ENCODE measurements around the gene MLH3. TPM values are rescaled to one million over a fixed set of nuclear protein-coding genes. Genes with fewer than 3 reads are reported as not detected.

The MLH3 gene
- 10 to 100 TPM; 24.5 to 40.7 (median 32.9) TPM for total RNA-seq

- peak within 1 kb of the TSS; percentile 65 to 73 (median 68) for H3K4me3 ChIP-seq
- no peaks in the 10 kb centered on the region for H3K27me3 ChIP-seq
- DNase-seq (ENCODE audit: extremely low spot score): peak; percentile 93
- H3K36me3 ChIP-seq: no peaks in the 10 kb centered on the region
- under 1% methylated on average over 20 of the region's 59 CpGs for WGBS
- no peaks in the 10 kb centered on the region for H3K9me3 ChIP-seq
- intact Hi-C loops (cut with DNase I): no loop called here
- H3K4me1 ChIP-seq: peaks cover 25 to 55% (median 43%) of the 10 kb centered on the region in 4 donors
- TF ChIP-seq CTCF (IDR thresholded peaks at IDR 0.05) (peak in 1 of 3 experiments; percentile 15), POLR2AphosphoS5 (IDR thresholded peaks at IDR 0.05) (peak; percentile 87 to 92), EP300 (IDR thresholded peaks at IDR 0.05) (no peak), POLR2A (IDR thresholded peaks at IDR 0.05; ENCODE audit: low read depth) (peak; percentile 54)
- H3K27ac ChIP-seq (replicated peaks in 1 of 4): peak within 1 kb of the TSS; percentile 88 to 93 (median 91)
Observed at GRCh38 chr14:75050852-75051555, at the start of gene MLH3. Gene MLH3 (minus strand): TSS chr14:75051467. CDS start chr14:75049655, 1,812 bp downstream.

- intact Hi-C loops (cut with DNase I): no loop called here
Observed at GRCh38 chr14:75098682-75099081, 47.4 kb upstream of the MLH3 start.

GRCh38 chr14:75098212-75098611 lies 46.9 kb upstream of the MLH3 start:
- Histone ChIP-seq H3K27me3 (no peaks in the 10 kb centered on the region), H3K4me1 (no peaks in the 10 kb centered on the region), H3K36me3 (peaks cover 54 to 100% (median 89%) of the 10 kb centered on the region in 4 donors), H3K27ac (replicated peaks in 1 of 4) (no peak overlapping the region), H3K9me3 (no peaks in the 10 kb centered on the region), H3K4me3 (no peak overlapping the region)
- DNase-seq (ENCODE audit: extremely low spot score): no peak
- TF ChIP-seq CTCF (IDR thresholded peaks at IDR 0.05) (no peak), POLR2A (IDR thresholded peaks at IDR 0.05; ENCODE audit: low read depth) (no peak), POLR2AphosphoS5 (IDR thresholded peaks at IDR 0.05) (no peak), EP300 (IDR thresholded peaks at IDR 0.05) (no peak)
- intact Hi-C loops (cut with DNase I): no loop called here

More at GRCh38 chr14:75098682-75099081, 47.4 kb upstream of the MLH3 start:
- no peaks in the 10 kb centered on the region for H3K27me3 ChIP-seq
- H3K36me3 ChIP-seq: peaks cover 51 to 100% (median 91%) of the 10 kb centered on the region in 4 donors
- H3K9me3 ChIP-seq: no peaks in the 10 kb centered on the region
- DNase-seq (ENCODE audit: extremely low spot score): no peak
- WGBS: 50% methylated on average over 1 of the region's 1 CpG
- H3K4me3 ChIP-seq: no peak overlapping the region
- H3K27ac ChIP-seq (replicated peaks in 1 of 4): no peak overlapping the region
- TF ChIP-seq POLR2AphosphoS5 (IDR thresholded peaks at IDR 0.05): no peak
- no peak for TF ChIP-seq CTCF (IDR thresholded peaks at IDR 0.05)
- TF ChIP-seq EP300 (IDR thresholded peaks at IDR 0.05): no peak
- TF ChIP-seq POLR2A (IDR thresholded peaks at IDR 0.05; ENCODE audit: low read depth): no peak
- H3K4me1 ChIP-seq: no peaks in the 10 kb centered on the region

- 90% methylated on average over 6 of the region's 6 CpGs for WGBS
- H3K27ac ChIP-seq (replicated peaks in 1 of 4): no peak overlapping the region
- H3K36me3 ChIP-seq: peaks cover 59 to 100% (median 92%) of the 10 kb centered on the region in 4 donors
- no peak for DNase-seq (ENCODE audit: extremely low spot score)
- no peak for TF ChIP-seq POLR2A (IDR thresholded peaks at IDR 0.05; ENCODE audit: low read depth)
- TF ChIP-seq POLR2AphosphoS5 (IDR thresholded peaks at IDR 0.05): no peak
- no peak for TF ChIP-seq EP300 (IDR thresholded peaks at IDR 0.05)
- no peak for TF ChIP-seq CTCF (IDR thresholded peaks at IDR 0.05)
- intact Hi-C loops (cut with DNase I): no loop called here
- no peaks in the 10 kb centered on the region for H3K9me3 ChIP-seq
- no peaks in the 10 kb centered on the region for H3K4me1 ChIP-seq
- no peak overlapping the region for H3K4me3 ChIP-seq
- no peaks in the 10 kb centered on the region for H3K27me3 ChIP-seq
Observed at GRCh38 chr14:75096959-75097358, 45.7 kb upstream of the MLH3 start.

Measured in esophagus muscularis mucosa (tissue), 4 donors.